Dermis microvascular lymphatic vessel endothelial cell (primary cell): ENCODE measurements around the gene CAPZB. TPM values are rescaled to one million over a fixed set of nuclear protein-coding genes. Genes with fewer than 3 reads are reported as not detected.

Experiments used
- DNase-seq, 2 donors: peaks; one replicate each; pipeline versions ENCODE4 v3.0.0 to v3.0.0-alpha.2; 2010; ENCODE audit warnings: low read depth in 2 of 2
- total RNA-seq: library from RNA; depleted of rRNA; stranded (reverse); fragments of >200 nt; gene quantifications from 2 replicates; pipeline ENCODE4 v1.2.1, GENCODE V29; 2014

Gene CAPZB
- total RNA-seq, 1 donor from 2014 or later, result 119 TPM

DNA sequence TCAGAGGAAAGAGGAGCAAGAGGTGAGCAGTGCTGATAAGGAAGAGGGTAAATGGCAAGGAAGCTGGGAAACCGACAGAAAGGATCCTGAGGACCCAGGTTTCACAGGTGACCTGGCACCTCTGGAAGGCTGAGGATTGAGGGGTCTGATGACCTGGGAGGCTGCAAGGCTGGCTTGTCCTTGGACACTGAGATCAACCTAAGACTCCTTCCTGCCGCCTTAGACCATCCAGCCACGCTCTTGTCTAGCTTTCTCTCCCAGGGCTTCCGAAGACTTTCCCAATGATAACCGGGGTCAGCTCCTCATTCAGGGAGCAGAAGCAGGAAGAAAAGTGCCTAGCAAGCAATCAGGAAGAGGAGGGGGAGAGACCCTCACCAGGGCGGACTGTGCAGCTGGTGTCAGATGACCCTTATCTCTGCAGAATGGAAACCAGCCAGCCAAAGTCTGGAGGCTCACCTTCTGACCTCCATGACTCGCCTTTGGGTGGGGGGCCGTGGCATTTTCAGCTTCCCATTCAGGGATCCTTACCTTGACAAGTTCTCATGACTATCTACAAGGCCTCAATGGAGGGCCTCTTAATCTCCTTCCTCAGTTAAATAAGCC is 77.7 kb downstream of the CAPZB start:
- no peak for DNase-seq

- DNase-seq, result no peak
Observed at GRCh38 chr1:19406680-19407079, 78.7 kb downstream of the CAPZB start.

DNA sequence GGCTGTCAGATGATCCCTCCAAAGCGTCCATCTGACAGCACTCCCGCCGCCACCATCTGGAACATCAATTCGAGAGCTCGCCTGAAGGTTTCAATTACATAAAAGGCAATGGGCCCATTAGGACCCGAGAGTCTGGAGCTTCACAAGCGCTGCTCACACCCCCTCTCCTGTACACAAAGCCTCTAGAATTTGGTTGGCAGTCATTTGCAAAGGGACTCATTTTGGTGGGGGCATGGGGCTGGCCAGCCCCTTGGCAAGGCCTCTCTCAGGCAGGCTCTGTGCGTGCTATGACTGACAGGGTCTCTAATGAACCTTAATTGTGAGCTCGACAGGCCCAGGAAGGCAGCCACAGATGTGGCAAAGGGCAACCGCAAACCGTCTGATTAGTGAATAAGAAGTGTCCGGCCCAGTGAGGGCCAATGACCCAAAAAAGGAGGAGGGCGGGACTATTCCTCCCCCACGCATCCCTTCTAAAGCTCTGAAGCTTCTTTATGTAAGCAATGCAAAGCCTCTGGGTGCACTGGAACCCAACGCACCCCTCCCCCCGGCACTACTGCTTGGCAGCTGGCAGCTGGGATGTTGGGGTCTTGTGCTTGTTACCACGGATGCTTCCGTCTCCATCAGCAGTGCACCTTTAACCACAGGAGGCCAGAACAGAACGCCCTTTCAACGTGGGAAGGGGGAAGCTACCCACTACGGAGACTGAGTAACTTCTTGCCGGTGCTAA is 79.4 kb downstream of the CAPZB start:
- no peak for DNase-seq

DNA sequence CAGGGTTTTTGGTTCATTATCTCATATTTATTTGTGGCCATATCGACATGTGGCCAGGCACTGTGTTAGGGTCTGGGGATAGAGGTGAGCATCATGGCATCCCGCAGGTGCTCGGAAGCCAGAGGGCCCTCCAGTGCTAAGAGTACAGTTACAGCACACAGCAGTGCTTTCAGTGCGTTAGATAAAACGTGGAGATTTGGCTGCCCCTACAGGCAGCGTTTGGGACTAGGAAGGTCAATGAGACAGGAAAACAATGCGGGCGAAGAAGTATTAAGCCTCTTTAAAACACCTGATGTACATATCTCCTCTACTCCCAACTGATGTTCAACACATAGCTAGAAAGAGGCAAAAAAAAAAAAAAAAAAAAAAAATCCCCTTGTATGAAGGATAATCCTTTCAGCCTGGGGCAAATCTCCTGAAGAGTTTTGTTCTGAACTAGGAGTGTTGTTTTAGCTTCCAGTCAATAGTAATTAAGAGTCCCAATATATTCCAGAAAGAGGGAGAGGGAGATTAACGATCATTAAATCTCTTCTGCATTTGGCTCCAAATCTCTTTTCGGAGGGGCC is 80.1 kb downstream of the CAPZB start:
- DNase-seq, result no peak

DNA sequence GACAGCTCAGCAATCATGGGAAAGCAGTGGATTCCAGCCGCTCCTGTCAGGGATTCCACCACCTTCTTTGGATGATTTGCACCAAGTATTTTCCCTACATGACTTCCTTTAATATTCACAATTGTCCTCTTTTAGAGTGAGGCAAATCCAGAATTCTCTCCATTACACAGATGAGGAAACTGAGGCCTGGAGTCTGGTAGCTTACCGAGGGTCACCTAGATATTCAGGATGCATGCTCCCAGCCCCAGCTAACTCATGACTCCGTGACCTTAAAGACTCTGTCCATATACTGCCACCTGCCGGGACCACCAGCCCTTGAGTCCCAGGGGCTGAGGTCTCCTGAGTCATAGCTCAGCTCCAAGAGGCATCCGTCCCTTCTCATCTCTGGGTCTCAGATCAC is 80.6 kb downstream of the CAPZB start:
- no peak for DNase-seq

DNA sequence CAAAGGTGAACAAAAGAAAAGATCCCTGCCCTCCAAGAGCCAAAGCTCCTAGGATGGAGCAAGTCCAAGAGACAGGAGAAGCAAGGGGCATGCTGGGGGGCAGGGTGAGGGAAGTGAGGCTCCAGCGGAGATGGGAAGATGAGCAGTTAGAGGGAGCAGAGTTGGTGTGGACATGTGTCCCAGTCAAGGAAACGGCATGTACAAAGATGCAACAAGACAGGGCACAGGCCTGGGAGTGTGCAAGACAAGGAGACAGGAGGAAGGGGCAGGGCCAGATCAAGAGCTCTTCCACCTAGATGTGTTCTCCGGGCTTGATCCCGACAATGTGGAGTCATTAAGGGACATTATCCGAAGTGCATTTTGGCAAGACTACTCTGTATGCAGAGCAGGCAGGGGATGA is 82.1 kb downstream of the CAPZB start:
- no peak for DNase-seq

DNA sequence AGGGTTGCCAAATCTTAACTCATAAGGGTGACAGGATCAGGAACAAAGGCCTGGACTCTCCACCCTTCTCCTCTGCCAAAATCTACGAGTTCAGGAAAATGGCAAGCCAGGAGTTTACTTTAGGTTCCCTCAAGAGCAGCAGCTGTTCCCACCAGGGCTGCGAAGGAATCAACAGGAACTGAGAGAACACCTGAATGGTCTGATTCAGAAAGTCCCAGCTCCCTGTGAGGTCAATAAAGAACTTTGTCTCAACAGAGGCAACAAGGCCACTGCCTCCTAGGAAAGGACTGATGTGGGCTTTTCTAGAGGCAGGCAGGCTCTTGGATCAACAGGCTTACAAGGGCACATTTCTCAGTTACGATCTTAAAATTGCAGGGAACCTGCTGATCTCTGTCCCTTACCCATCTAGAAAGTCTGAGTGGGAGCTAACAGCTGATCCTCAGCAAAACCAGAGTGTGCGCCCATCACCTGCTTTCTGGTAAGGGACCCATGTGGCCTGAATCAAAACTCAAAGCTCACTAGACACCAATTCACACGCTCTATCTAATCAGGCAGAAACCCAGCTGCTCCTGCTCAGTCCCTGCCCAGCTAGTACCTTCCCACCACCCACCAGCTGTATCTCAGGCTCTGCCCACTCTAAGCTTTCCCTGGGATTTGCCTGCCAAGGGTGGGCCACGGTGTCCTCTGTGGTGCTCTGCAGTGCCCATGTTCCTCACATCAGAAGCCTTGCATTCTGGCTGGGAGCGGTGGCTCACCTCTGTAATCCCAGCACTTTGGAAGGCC is 83.1 kb downstream of the CAPZB start:
- peak in 1 of 2 donors; percentile 30 for DNase-seq

DNA sequence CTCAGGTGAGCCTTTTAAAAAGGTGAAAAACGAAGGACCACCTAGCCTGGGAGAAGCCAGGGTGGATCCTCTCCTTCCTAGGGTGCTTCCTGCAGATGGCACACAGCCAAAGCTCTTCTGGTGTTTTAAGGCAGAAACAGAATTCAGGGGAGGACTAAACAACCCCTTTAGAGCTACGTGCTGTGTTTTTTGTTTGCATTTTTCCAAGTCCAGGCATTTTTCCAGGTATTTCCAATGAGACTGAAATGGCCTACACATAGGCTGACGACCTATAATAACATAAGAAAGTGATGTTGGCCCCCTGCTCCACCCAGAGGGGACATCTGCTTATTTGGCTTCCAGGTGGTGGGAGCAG is 83.8 kb downstream of the CAPZB start:
- no peak for DNase-seq

- DNase-seq, result no peak
Observed at GRCh38 chr1:19400875-19401534, 84.3 kb downstream of the CAPZB start.

DNA sequence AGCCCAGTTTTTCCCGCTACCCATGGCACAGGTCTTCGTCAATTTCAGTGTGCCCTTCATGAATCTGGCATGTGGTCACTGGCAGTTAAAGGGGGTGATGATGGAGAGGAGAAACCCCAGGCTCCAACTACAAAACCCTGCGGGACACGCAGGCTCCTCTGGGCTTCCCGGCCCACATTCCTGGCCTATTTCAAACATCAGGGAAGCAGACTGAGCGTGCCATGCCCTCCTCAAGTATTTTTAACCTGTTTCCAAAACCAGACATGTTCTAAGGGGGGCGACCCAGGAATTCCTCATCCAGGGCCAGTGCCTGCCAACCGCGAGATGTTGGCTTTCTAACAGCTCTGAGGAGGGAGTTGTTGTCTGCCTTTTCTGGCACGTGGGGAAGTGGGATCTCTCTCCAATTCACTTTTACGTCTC is 85.1 kb downstream of the CAPZB start:
- no peak for DNase-seq

GRCh38 chr1:19398309-19398760 is 87.0 kb downstream of the CAPZB start:
- DNase-seq, result no peak

- no peak for DNase-seq
Observed at GRCh38 chr1:19397217-19397945, 88.0 kb downstream of the CAPZB start.

GRCh38 chr1:19396280-19396679 is 89.1 kb downstream of the CAPZB start:
- no peak for DNase-seq

DNA sequence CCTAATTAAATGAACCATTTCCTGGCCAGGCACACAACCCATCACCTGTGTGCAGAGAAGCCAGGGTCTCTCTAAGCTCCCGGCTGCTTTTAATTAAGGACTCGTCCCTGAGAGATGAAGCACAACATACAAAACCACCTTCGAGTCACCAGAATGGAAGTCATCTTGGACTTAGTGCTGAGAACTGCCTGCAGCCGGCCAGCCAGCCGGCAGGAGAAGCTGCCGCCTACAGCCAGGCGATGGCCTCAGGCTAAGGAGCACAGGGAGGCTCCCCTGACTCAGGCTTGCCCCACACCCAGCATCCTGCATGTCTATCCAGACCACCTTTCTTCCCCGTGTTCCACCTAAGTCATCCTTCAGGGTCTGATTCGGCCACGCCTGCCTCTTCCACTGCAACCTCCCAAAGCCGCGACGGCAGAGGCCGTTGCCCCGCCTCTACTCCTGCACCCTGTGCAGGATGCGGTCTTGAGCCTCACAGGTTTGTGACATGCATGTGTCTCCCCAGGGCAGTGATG is 89.6 kb downstream of the CAPZB start:
- no peak for DNase-seq

DNA sequence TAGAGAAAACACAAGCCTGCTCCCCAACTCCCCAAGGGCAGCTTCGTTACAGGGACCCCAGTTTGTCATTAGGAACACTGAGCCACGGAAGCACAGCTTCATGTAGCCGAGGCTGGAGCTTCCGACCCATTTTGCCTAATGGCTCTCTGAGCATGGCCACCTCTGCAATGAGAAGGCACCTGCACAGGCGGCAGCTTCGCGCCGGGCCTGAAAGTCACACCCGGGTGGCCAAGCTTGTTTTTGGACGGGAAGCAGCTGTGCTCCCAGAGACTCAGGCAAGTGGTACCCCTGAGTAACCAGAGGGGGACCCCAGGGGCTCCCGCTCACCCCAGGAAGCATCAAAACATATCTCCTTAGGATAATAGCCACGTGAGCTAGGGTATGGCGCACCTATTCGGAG is 92.3 kb downstream of the CAPZB start:
- no peak for DNase-seq

GRCh38 chr1:19392221-19392620 is 93.1 kb downstream of the CAPZB start:
- no peak for DNase-seq

GRCh38 chr1:19391596-19391981 is 93.8 kb downstream of the CAPZB start:
- no peak for DNase-seq

- DNase-seq, result peak; percentile 43 to 60
Observed at GRCh38 chr1:19390901-19391595, 94.3 kb downstream of the CAPZB start.

- no peak for DNase-seq
Observed at GRCh38 chr1:19390166-19390850, 95.0 kb downstream of the CAPZB start.

DNA sequence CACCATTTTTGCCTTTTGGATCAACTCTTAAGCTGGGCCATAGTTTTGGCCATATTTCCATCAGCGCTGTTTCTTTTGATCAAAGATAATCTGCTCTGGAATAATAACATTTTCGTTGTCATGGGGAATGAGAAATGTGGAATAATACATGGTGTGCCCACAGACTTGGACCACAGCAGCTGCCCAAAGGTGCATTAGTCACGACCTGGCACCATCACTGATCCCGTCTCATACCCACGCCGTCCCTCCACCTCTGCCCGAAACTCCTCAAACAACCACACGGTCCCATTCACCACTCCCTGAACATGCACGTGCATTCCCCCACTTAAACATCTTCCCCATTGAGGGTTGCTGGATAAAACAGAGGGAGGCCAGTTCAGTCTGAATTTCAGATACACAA is 96.4 kb downstream of the CAPZB start:
- no peak for DNase-seq
